HCT116 (cell line): Measurements from ENCODE around the gene DHRS12. TPM values are rescaled to one million over a fixed set of nuclear protein-coding genes. Genes with fewer than 3 reads are reported as not detected.
A peak's percentile ranks its signal among the peaks of the same experiment; 100 is the strongest.

Experiments
- ATAC-seq: fragments of 200-7000 bp; cut with Tn5 transposase; 2 replicates; pipeline ENCODE4 v1.9.1; 2020; ENCODE audit warnings: mild to moderate bottlenecking, moderate library complexity
- BruUV-seq: library from RNA; stranded (reverse); fragments of 400-500 nt; replicated peaks from 2 replicates; lab custom pipeline; 2021; lab: Mats Ljungman, UMichigan
- CTCF ChIA-PET: fragments of 300-600 bp; sonication (Branson Sonifier 250); formaldehyde crosslinking; loops from one replicate; lab custom pipeline; 2021; ENCODE audit warnings: antibody characterized with exemption; lab: Charles Lee
- POLR2A ChIA-PET: fragments of 300-600, 350-600 bp; sonication (Branson Sonifier 250); formaldehyde crosslinking; loops from one replicate; lab custom pipeline; 2021; ENCODE audit warnings: antibody characterized with exemption; lab: Charles Lee
- RAD21 ChIA-PET, 2 experiments: fragments of 300-600 bp; sonication (Branson Sonifier 250); formaldehyde crosslinking; loops; one replicate each; lab custom pipeline; 2023; ENCODE audit warnings: low total read pairs in 2 of 2; ENCODE audit not compliant: uncharacterized antibody in 2 of 2, unreplicated experiment in 2 of 2, low non-redundant PET in 1 of 2; lab: Charles Lee
- DNase-seq: peaks from one replicate; pipeline ENCODE4 v3.0.0-alpha.2; 2010; ENCODE audit warnings: low read depth, low spot score
- H2AFZ ChIP-seq: fragments of 200-600 bp; shearing (Covaris generic), sonication (generic); 2 replicates; pipeline ENCODE4 v1.6.1; 2017; ENCODE audit warnings: low read depth, mixed run types, mixed read lengths, antibody characterized with exemption, low read length; ENCODE audit not compliant: poor library complexity, severe bottlenecking
- H3K27ac ChIP-seq: 2 replicates; pipeline ENCODE4 v1.5.1; 2012; ENCODE audit warnings: low read depth, low read length
- H3K27me3 ChIP-seq: fragments of 200-600 bp; sonication (generic); 2 replicates; pipeline ENCODE4 v1.6.1; 2016; ENCODE audit warnings: mixed run types, low read length, mixed read lengths; ENCODE audit not compliant: insufficient read depth
- H3K36me3 ChIP-seq, 2 experiments: fragments of 200-500 bp in 1 of 2; fragments of 200-600 bp in 1 of 2; sonication (Bioruptor generic) in 1 of 2; sonication (generic) in 1 of 2; 2 replicates each; pipeline versions ENCODE4 v1.5.1 to v1.6.1; 2014 to 2016; ENCODE audit warnings: low read length in 2 of 2, inconsistent platforms in 1 of 2, mixed read lengths in 1 of 2, mixed run types in 1 of 2; ENCODE audit not compliant: insufficient read depth in 2 of 2, control insufficient read depth in 1 of 2
- H3K4me1 ChIP-seq, 2 experiments: fragments of 200-600 bp in 1 of 2; sonication (generic) in 1 of 2; 2 replicates each; pipeline versions ENCODE4 v1.5.1 to v1.6.1; 2012 to 2017; ENCODE audit warnings: low read length in 2 of 2, inconsistent platforms in 1 of 2, mild to moderate bottlenecking in 1 of 2, mixed read lengths in 1 of 2, mixed run types in 1 of 2, moderate library complexity in 1 of 2; ENCODE audit not compliant: insufficient read depth in 2 of 2, control insufficient read depth in 1 of 2
- H3K4me2 ChIP-seq: fragments of 200-600 bp; sonication (generic); 2 replicates; pipeline ENCODE4 v1.6.1; 2017; ENCODE audit warnings: mixed run types, low read length, mixed read lengths
- H3K4me3 ChIP-seq, 2 experiments: fragments of 200-600 bp in 1 of 2; sonication (generic) in 1 of 2; replicated peaks in 1 of 2; 2 replicates each; pipeline ENCODE4 v1.5.1; 2011 to 2016; ENCODE audit warnings: low read length in 2 of 2, control low read depth in 1 of 2, low read depth in 1 of 2, mild to moderate bottlenecking in 1 of 2, mixed read lengths in 1 of 2, mixed run types in 1 of 2
- H3K79me2 ChIP-seq: fragments of 200-600 bp; sonication (generic); 2 replicates; pipeline ENCODE4 v1.6.1; 2017; ENCODE audit warnings: mild to moderate bottlenecking, mixed run types, low read length, moderate library complexity, mixed read lengths; ENCODE audit not compliant: insufficient read depth
- H3K9ac ChIP-seq: fragments of 200-600 bp; sonication (generic); 2 replicates; pipeline ENCODE4 v1.6.1; 2016; ENCODE audit warnings: low read length, mixed read lengths
- H3K9me2 ChIP-seq: fragments of 200-600 bp; sonication (generic), shearing (Covaris generic); 2 replicates; pipeline ENCODE4 v1.6.1; 2017; ENCODE audit warnings: mixed run types, mild to moderate bottlenecking, moderate library complexity; ENCODE audit not compliant: insufficient read depth
- H3K9me3 ChIP-seq, 2 experiments: fragments of 200-500 bp in 1 of 2; fragments of 200-600 bp in 1 of 2; sonication (Bioruptor generic) in 1 of 2; sonication (generic) in 1 of 2; 2 replicates each; pipeline ENCODE4 v1.6.1; 2014 to 2017; ENCODE audit warnings: low read length in 2 of 2, mixed read lengths in 2 of 2, inconsistent platforms in 1 of 2, low read depth in 1 of 2, mild to moderate bottlenecking in 1 of 2, mixed run types in 1 of 2, moderate library complexity in 1 of 2; ENCODE audit not compliant: control insufficient read depth in 1 of 2, insufficient read depth in 1 of 2
- H4K20me1 ChIP-seq: fragments of 200-600 bp; sonication (generic), shearing (Covaris generic); 2 replicates; pipeline ENCODE4 v1.6.1; 2017; ENCODE audit warnings: mixed run types, mild to moderate bottlenecking, moderate library complexity; ENCODE audit not compliant: insufficient read depth
- CBX3 ChIP-seq: IDR thresholded peaks from 2 replicates; pipeline ENCODE4 v1.6.1; 2012; ENCODE audit warnings: low read depth
- EGR1 ChIP-seq: IDR thresholded peaks from 2 replicates; pipeline ENCODE4 v1.6.1; 2012; ENCODE audit warnings: low read depth
- ELF1 ChIP-seq: IDR thresholded peaks from 2 replicates; pipeline ENCODE4 v1.6.1; 2012; ENCODE audit warnings: low read depth, borderline replicate concordance
- EZH2 ChIP-seq: fragments of 200-600 bp; sonication (generic); IDR thresholded peaks from 2 replicates; pipeline ENCODE4 v1.6.1; 2017; ENCODE audit warnings: antibody characterized with exemption, mixed run types
- EZH2phosphoT487 ChIP-seq: fragments of 200-600 bp; IDR thresholded peaks from 2 replicates; pipeline ENCODE4 v1.6.1; 2018; ENCODE audit warnings: antibody characterized with exemption, borderline replicate concordance
- FOSL1 ChIP-seq: IDR thresholded peaks from 2 replicates; pipeline ENCODE4 v1.6.1; 2012; ENCODE audit warnings: low read depth
- JUND ChIP-seq: IDR thresholded peaks from 2 replicates; pipeline ENCODE4 v1.6.1; 2012
- POLR2A ChIP-seq: IDR thresholded peaks from 2 replicates; pipeline ENCODE4 v1.7.0; 2011; ENCODE audit warnings: borderline replicate concordance; ENCODE audit not compliant: insufficient read depth, insufficient read length; ENCODE audit errors: extremely low read depth
- RAD21 ChIP-seq: IDR thresholded peaks from 2 replicates; pipeline ENCODE4 v1.6.1; 2012; ENCODE audit warnings: low read depth, mild to moderate bottlenecking
- SIN3A ChIP-seq: IDR thresholded peaks from 2 replicates; pipeline ENCODE4 v1.6.1; 2012; ENCODE audit warnings: low read depth
- SP1 ChIP-seq: IDR thresholded peaks from 2 replicates; pipeline ENCODE4 v1.6.1; 2012; ENCODE audit warnings: low read depth
- TCF7L2 ChIP-seq: IDR thresholded peaks from 2 replicates; pipeline ENCODE4 v1.7.0; 2011; ENCODE audit warnings: borderline replicate concordance, inconsistent platforms; ENCODE audit not compliant: insufficient read depth, insufficient read length; ENCODE audit errors: extremely low read depth
- YY1 ChIP-seq: IDR thresholded peaks from 2 replicates; pipeline ENCODE4 v1.6.1; 2011; ENCODE audit warnings: low read length, low read depth, moderate library complexity, mild to moderate bottlenecking; ENCODE audit not compliant: insufficient replicate concordance; ENCODE audit errors: extremely low read depth
- ZFX ChIP-seq: fragments of 450-650 bp; IDR thresholded peaks from 2 replicates; pipeline ENCODE4 v1.6.1; 2017
- ZNF274 ChIP-seq: fragments of 200-500 bp; sonication (Bioruptor generic); IDR thresholded peaks from 2 replicates; pipeline ENCODE4 v1.6.1; 2014; ENCODE audit warnings: mild to moderate bottlenecking, low read depth, low read length, inconsistent platforms
- intact Hi-C: fragments of 100-400 bp; cut with micrococcal nuclease; formaldehyde crosslinking; loops from 2 replicates; pipeline ENCODE4 v1.10.0; 2022
- total RNA-seq: library from RNA; stranded (reverse); gene quantifications from one replicate; pipeline ENCODE4 v1.2.1, GENCODE V29; 2021; ENCODE audit not compliant: unreplicated experiment
- TF ChIP-seq, protein P1 (sequence below): IDR thresholded peaks from 2 replicates; pipeline ENCODE4 v1.6.1; 2012
- TF ChIP-seq, protein P2 (sequence below): IDR thresholded peaks from 2 replicates; pipeline ENCODE4 v1.6.1; 2011; ENCODE audit warnings: mild to moderate bottlenecking, low read length, moderate library complexity; ENCODE audit not compliant: insufficient replicate concordance; ENCODE audit errors: extremely low read depth
- TF ChIP-seq, protein P3 (sequence below): IDR thresholded peaks from 2 replicates; pipeline ENCODE4 v1.6.1; 2012; ENCODE audit warnings: low read depth

DHRS12 gene
- total RNA-seq, 1 experiment from 2014 or later: 3.9 TPM

GRCh38 chr13:51772781-51773180 lies 31.2 kb downstream of the DHRS12 start:
- DNase-seq: no peak
- no peak for ATAC-seq
- intact Hi-C loops: no loop called here
- H3K4me2 ChIP-seq: no peak overlapping the region
- no peak overlapping the region for H2AFZ ChIP-seq
- H3K4me3 ChIP-seq: no peak overlapping the region
- H3K9ac ChIP-seq: no peak overlapping the region
- no peaks in the 10 kb centered on the region for H3K4me1 ChIP-seq
- H3K27me3 ChIP-seq: no peaks in the 10 kb centered on the region
- H4K20me1 ChIP-seq: no peaks in the 10 kb centered on the region
- RAD21 ChIA-PET: no interaction called here
- no peaks in the 10 kb centered on the region for H3K36me3 ChIP-seq
- CTCF ChIA-PET: no interaction called here
- no peaks in the 10 kb centered on the region for H3K79me2 ChIP-seq
- no peaks in the 10 kb centered on the region for H3K9me2 ChIP-seq
- BruUV-seq: no TSS peak
- TF ChIP-seq FOSL1: no peak
- TF ChIP-seq ZFX: no peak
- TF ChIP-seq, protein P1, sequence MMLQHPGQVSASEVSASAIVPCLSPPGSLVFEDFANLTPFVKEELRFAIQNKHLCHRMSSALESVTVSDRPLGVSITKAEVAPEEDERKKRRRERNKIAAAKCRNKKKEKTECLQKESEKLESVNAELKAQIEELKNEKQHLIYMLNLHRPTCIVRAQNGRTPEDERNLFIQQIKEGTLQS: no peak
- TF ChIP-seq SP1: no peak
- no peak for TF ChIP-seq CBX3
- no peak for TF ChIP-seq SIN3A
- no peak for TF ChIP-seq RAD21
- TF ChIP-seq JUND: no peak
- no peak for TF ChIP-seq ELF1
- no peak for TF ChIP-seq ZNF274
- TF ChIP-seq TCF7L2: no peak
- TF ChIP-seq POLR2A: no peak
- TF ChIP-seq, all 23 proteins: peak for 0
- H3K27ac ChIP-seq: no peak overlapping the region
- H3K9me3 ChIP-seq: no peaks in the 10 kb centered on the region
- POLR2A ChIA-PET: no interaction called here

- H3K9me3 ChIP-seq: no peaks in the 10 kb centered on the region
- TF ChIP-seq ELF1 (no peak), CBX3 (no peak), EZH2phosphoT487 (no peak), JUND (no peak), EGR1 (no peak), EZH2 (no peak), YY1 (no peak)
- TF ChIP-seq, protein P2, sequence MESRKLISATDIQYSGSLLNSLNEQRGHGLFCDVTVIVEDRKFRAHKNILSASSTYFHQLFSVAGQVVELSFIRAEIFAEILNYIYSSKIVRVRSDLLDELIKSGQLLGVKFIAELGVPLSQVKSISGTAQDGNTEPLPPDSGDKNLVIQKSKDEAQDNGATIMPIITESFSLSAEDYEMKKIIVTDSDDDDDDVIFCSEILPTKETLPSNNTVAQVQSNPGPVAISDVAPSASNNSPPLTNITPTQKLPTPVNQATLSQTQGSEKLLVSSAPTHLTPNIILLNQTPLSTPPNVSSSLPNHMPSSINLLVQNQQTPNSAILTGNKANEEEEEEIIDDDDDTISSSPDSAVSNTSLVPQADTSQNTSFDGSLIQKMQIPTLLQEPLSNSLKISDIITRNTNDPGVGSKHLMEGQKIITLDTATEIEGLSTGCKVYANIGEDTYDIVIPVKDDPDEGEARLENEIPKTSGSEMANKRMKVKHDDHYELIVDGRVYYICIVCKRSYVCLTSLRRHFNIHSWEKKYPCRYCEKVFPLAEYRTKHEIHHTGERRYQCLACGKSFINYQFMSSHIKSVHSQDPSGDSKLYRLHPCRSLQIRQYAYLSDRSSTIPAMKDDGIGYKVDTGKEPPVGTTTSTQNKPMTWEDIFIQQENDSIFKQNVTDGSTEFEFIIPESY: no peak
- TF ChIP-seq, protein P3, sequence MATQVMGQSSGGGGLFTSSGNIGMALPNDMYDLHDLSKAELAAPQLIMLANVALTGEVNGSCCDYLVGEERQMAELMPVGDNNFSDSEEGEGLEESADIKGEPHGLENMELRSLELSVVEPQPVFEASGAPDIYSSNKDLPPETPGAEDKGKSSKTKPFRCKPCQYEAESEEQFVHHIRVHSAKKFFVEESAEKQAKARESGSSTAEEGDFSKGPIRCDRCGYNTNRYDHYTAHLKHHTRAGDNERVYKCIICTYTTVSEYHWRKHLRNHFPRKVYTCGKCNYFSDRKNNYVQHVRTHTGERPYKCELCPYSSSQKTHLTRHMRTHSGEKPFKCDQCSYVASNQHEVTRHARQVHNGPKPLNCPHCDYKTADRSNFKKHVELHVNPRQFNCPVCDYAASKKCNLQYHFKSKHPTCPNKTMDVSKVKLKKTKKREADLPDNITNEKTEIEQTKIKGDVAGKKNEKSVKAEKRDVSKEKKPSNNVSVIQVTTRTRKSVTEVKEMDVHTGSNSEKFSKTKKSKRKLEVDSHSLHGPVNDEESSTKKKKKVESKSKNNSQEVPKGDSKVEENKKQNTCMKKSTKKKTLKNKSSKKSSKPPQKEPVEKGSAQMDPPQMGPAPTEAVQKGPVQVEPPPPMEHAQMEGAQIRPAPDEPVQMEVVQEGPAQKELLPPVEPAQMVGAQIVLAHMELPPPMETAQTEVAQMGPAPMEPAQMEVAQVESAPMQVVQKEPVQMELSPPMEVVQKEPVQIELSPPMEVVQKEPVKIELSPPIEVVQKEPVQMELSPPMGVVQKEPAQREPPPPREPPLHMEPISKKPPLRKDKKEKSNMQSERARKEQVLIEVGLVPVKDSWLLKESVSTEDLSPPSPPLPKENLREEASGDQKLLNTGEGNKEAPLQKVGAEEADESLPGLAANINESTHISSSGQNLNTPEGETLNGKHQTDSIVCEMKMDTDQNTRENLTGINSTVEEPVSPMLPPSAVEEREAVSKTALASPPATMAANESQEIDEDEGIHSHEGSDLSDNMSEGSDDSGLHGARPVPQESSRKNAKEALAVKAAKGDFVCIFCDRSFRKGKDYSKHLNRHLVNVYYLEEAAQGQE: no peak
- TF ChIP-seq, all 23 proteins: peak for 0
- intact Hi-C loops: no loop called here
- Histone ChIP-seq H3K9me2 (no peaks in the 10 kb centered on the region), H2AFZ (no peak overlapping the region), H3K36me3 (no peaks in the 10 kb centered on the region), H3K27ac (no peak overlapping the region), H4K20me1 (no peaks in the 10 kb centered on the region), H3K79me2 (no peaks in the 10 kb centered on the region), H3K4me2 (no peak overlapping the region), H3K4me3 (no peak overlapping the region), H3K9ac (no peak overlapping the region), H3K4me1 (no peaks in the 10 kb centered on the region), H3K27me3 (no peaks in the 10 kb centered on the region)
- ChIA-PET RAD21 (no interaction called here), POLR2A (no interaction called here), CTCF (no interaction called here)
- BruUV-seq: no TSS peak
- peak; percentile 36; the same call in 1 of the 2 replicates for ATAC-seq
- no peak for DNase-seq
These were observed 31.9 kb downstream of the DHRS12 start for GRCh38 chr13:51772105-51772455.
